HepG2 (cell line): Measurements from ENCODE around the gene SPON2. TPM values are rescaled to one million over a fixed set of nuclear protein-coding genes. Genes with fewer than 3 reads are reported as not detected.
A peak's percentile ranks its signal among the peaks of the same experiment; 100 is the strongest.

ENCODE experiments used
- ATAC-seq: fragments of 200-7000 bp; cut with Tn5 transposase; 3 replicates; pipeline ENCODE4 v1.9.1; 2020; ENCODE audit warnings: mild to moderate bottlenecking, moderate library complexity
- BruUV-seq: library from RNA; stranded (reverse); fragments of 400-500 nt; replicated peaks from 2 replicates; lab custom pipeline; 2021; lab: Mats Ljungman, UMichigan
- CTCF ChIA-PET: fragments of 300-600 bp; formaldehyde crosslinking; extraction: SDS; loops from one replicate; lab custom pipeline; 2021; ENCODE audit warnings: low total read pairs, inconsistent platforms, low intra/inter-chr PET ratio; lab: Yijun Ruan, JAX
- POLR2A ChIA-PET: fragments of 350-600 bp; sonication (Branson Sonifier 250); formaldehyde crosslinking; loops from one replicate; lab custom pipeline; 2020; ENCODE audit warnings: antibody characterized with exemption, inconsistent platforms; lab: Yijun Ruan, JAX
- DNase-seq: peaks from one replicate; pipeline ENCODE4 v3.0.0-alpha.2; 2015; ENCODE audit warnings: low spot score
- FAIRE-seq: peaks from 3 replicates; lab custom pipeline; 2011; peaks lifted over from hg19 to GRCh38; lab: Jason Lieb, UNC
- H2AFZ ChIP-seq: one replicate; pipeline ENCODE4 v1.6.1; 2011; ENCODE audit warnings: low read length, inconsistent platforms
- H3K27ac ChIP-seq: fragments of 300-600 bp; 3 replicates; pipeline ENCODE4 v1.8.0; 2011; ENCODE audit warnings: mixed run types, mild to moderate bottlenecking, mixed read lengths, low read length, inconsistent platforms; ENCODE audit not compliant: insufficient read depth; ENCODE audit errors: extremely low read length
- H3K27me3 ChIP-seq, 2 experiments: fragments of 200-600 bp in 1 of 2; 2 replicates in 1 of 2; 3 replicates in 1 of 2; pipeline versions ENCODE4 v1.6.0 to v1.8.0; 2011; ENCODE audit warnings: low read length in 2 of 2, mild to moderate bottlenecking in 2 of 2, moderate library complexity in 2 of 2, inconsistent platforms in 1 of 2; ENCODE audit not compliant: insufficient read depth in 2 of 2, control insufficient read depth in 1 of 2
- H3K36me3 ChIP-seq, 2 experiments: fragments of 200-600 bp in 1 of 2; replicated peaks in 1 of 2; 2 replicates in 1 of 2; 3 replicates in 1 of 2; pipeline versions ENCODE4 v1.5.1 to v1.8.0; 2011; ENCODE audit warnings: low read length in 2 of 2, inconsistent platforms in 1 of 2; ENCODE audit not compliant: insufficient read depth in 2 of 2, control insufficient read depth in 1 of 2
- H3K4me1 ChIP-seq: 2 replicates; pipeline ENCODE4 v1.5.1; 2012; ENCODE audit warnings: low read length, inconsistent platforms; ENCODE audit not compliant: insufficient read depth
- H3K4me2 ChIP-seq: 2 replicates; pipeline ENCODE4 v1.6.0; 2011; ENCODE audit warnings: low read depth, low read length, inconsistent platforms
- H3K4me3 ChIP-seq, 3 experiments: fragments of 200-600 bp in 1 of 3; sonication (generic), shearing (Covaris generic) in 1 of 3; replicated peaks in 1 of 3; 2 replicates each; pipeline ENCODE4 v1.5.1; 2011 to 2016; ENCODE audit warnings: low read length in 3 of 3, inconsistent platforms in 2 of 3, low read depth in 2 of 3, mild to moderate bottlenecking in 2 of 3, control low read depth in 1 of 3, mixed read lengths in 1 of 3; ENCODE audit not compliant: insufficient read depth in 1 of 3
- H3K79me2 ChIP-seq: one replicate; pipeline ENCODE4 v1.6.1; 2011; ENCODE audit warnings: low read length, inconsistent platforms; ENCODE audit not compliant: insufficient read depth
- H3K9ac ChIP-seq: 2 replicates; pipeline ENCODE4 v1.6.0; 2011; ENCODE audit warnings: mild to moderate bottlenecking, low read depth, low read length, inconsistent platforms; ENCODE audit not compliant: insufficient read depth
- H3K9me3 ChIP-seq: 2 replicates; pipeline ENCODE4 v1.5.1; 2012; ENCODE audit warnings: mild to moderate bottlenecking, low read length
- H4K20me1 ChIP-seq: 2 replicates; pipeline ENCODE4 v1.6.0; 2011; ENCODE audit warnings: inconsistent platforms, mild to moderate bottlenecking, low read length, moderate library complexity; ENCODE audit not compliant: insufficient read depth
- AGO2 ChIP-seq: fragments of 200-400 bp; formaldehyde crosslinking; optimal IDR thresholded peaks from 2 replicates; pipeline ENCODE3; 2017; ENCODE audit warnings: mild to moderate bottlenecking, low read depth, low read length, moderate library complexity
- GPBP1L1 ChIP-seq: sonication (generic); formaldehyde crosslinking; IDR thresholded peaks from 2 replicates; pipeline ENCODE4 v1.5.0; 2020; ENCODE audit warnings: mild to moderate bottlenecking, missing genetic modification reagents
- POGK ChIP-seq: sonication (generic); formaldehyde crosslinking; conservative IDR thresholded peaks from 2 replicates; pipeline ENCODE4 v1.8.0; 2022; ENCODE audit warnings: mild to moderate bottlenecking, moderate library complexity, missing genetic modification reagents
- ZFP82 ChIP-seq: sonication (generic); formaldehyde crosslinking; IDR thresholded peaks from 2 replicates; pipeline ENCODE4 v1.5.1; 2020; ENCODE audit warnings: mild to moderate bottlenecking, missing genetic modification reagents, borderline replicate concordance
- ZNF121 ChIP-seq: sonication (generic); formaldehyde crosslinking; IDR thresholded peaks from 2 replicates; pipeline ENCODE4 v1.5.0; 2020; ENCODE audit warnings: mild to moderate bottlenecking, missing genetic modification reagents
- WGBS: methylation state at CpG from one replicate; pipeline ENCODE4 v1.1.6; 2017; ENCODE audit warnings: low lambda C conversion rate; 5-methylcytosine and 5-hydroxymethylcytosine counted together
- in situ Hi-C: cut with HindIII; loops from 2 replicates; pipeline ENCODE4 v1.10.0; 2017; ENCODE audit warnings: low pct_unique_long_range_greater_than_20kb; ENCODE audit not compliant: extremely low pct_ligation_motif_present
- intact Hi-C: fragments of 100-400 bp; cut with micrococcal nuclease; formaldehyde crosslinking; loops from one replicate; pipeline ENCODE4 v1.10.0; 2022; ENCODE audit not compliant: unreplicated experiment
- polyA plus RNA-seq, 8 experiments: library from polyadenylated mRNA; depleted of rRNA in 3 of 8; stranded (reverse) in 7 of 8; unstranded in 1 of 8; fragments of >200 nt; fragmentation: Illumina TruSeq in 4 of 8; extraction: Trizol in 4 of 8; gene quantifications; 2 replicates each; pipeline versions ENCODE4 v1.2.1 to v1.2.3, GENCODE V29; 2011 to 2016; ENCODE audit warnings: low read depth in 4 of 8, missing spikeins in 1 of 8, mixed read lengths in 1 of 8; ENCODE audit not compliant: insufficient read depth in 1 of 8
- total RNA-seq, 5 experiments: library from RNA; depleted of rRNA; stranded (reverse); fragments of >200 nt; fragmentation: Illumina TruSeq; extraction: Trizol; gene quantifications; 2 replicates each; pipeline ENCODE4 v1.2.3, GENCODE V29; 2016; ENCODE audit warnings: low read depth in 1 of 5

SPON2 gene
- total and polyA plus RNA-seq, 2 of the 13 experiments (the other 11 are each of a cell fraction or from before 2014, with no cell fraction given) = 17.4 to 55.2 TPM

- intact Hi-C loops = no loop called here
- no peak for DNase-seq
- H3K4me3 ChIP-seq = no peak overlapping the region
- no peak overlapping the region for H2AFZ ChIP-seq
- H3K36me3 ChIP-seq = peaks cover 22 to 41% of the 10 kb centered on the region in 2 experiments
- CTCF ChIA-PET = no interaction called here
- peak; percentile 80 for TF ChIP-seq AGO2
- TF ChIP-seq POGK (CRISPR knock-in tag) = no peak
- TF ChIP-seq, all 625 proteins: peak for 1
- POLR2A ChIA-PET = no interaction called here
- no peak overlapping the region for H3K27ac ChIP-seq
- in situ Hi-C loops = no loop called here
- 92% methylated on average over 33 of the region's 33 CpGs for WGBS
- H3K79me2 ChIP-seq = no peaks in the 10 kb centered on the region
- H3K9me3 ChIP-seq = no peaks in the 10 kb centered on the region
- H3K27me3 ChIP-seq = no peaks in the 10 kb centered on the region
- no TSS peak for BruUV-seq
- ATAC-seq = no peak
- no peak for FAIRE-seq
- no peak overlapping the region for H3K4me2 ChIP-seq
- H3K4me1 ChIP-seq = no peaks in the 10 kb centered on the region
- no peak overlapping the region for H3K9ac ChIP-seq
- no peaks in the 10 kb centered on the region for H4K20me1 ChIP-seq
Observed at GRCh38 chr4:1221155-1221870, 48.9 kb upstream of the SPON2 start.

GRCh38 chr4:1220566-1220965, 48.2 kb upstream of the SPON2 start:
- intact Hi-C loops = no loop called here
- no TSS peak for BruUV-seq

More at GRCh38 chr4:1220566-1220965, 48.2 kb upstream of the SPON2 start:
- Histone ChIP-seq H3K4me3 (no peak overlapping the region), H3K4me2 (no peak overlapping the region), H3K27ac (no peak overlapping the region), H4K20me1 (no peaks in the 10 kb centered on the region), H3K9ac (no peak overlapping the region), H3K36me3 (peaks cover 22 to 45% of the 10 kb centered on the region in 2 experiments), H2AFZ (no peak overlapping the region), H3K9me3 (no peaks in the 10 kb centered on the region), H3K27me3 (no peaks in the 10 kb centered on the region), H3K79me2 (no peaks in the 10 kb centered on the region), H3K4me1 (no peaks in the 10 kb centered on the region)
- no peak for FAIRE-seq
- no peak for ATAC-seq
- ChIA-PET POLR2A (no interaction called here), CTCF (no interaction called here)
- WGBS = 96% methylated on average over 16 of the region's 16 CpGs
- in situ Hi-C loops = no loop called here
- TF ChIP-seq GPBP1L1 (CRISPR knock-in tag) (no peak), ZFP82 (CRISPR knock-in tag) (no peak), ZNF121 (CRISPR knock-in tag) (no peak)
- DNase-seq = no peak
